ENCODE measurements around the gene ZNF664. TPM values are rescaled to one million over a fixed set of nuclear protein-coding genes. Genes with fewer than 3 reads are reported as not detected.

The ZNF664 gene
- total RNA-seq, 1 experiment from 2014 or later, result 87.6 TPM

DNA sequence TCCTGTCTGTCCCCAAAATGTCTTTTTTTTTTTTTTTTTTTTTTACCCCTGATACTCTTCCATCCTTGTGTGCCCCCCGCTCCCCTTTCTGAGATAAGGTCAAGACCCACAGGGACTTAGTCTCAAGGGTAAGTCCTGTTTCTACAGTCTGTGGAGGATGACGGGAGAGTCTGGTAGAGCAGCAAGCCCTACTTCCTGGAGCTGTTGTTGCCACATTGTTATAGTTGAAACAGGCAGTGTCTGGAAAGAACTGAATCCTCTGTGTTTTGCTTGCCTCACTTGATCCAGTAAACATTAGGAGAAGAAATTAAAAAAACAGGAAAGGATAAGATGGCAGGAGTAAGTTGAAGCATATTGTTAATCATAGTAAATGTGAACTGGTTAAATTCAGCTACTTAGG lies 45.5 kb downstream of the ZNF664 start:
- Histone ChIP-seq H3K9me2 (ENCODE audit: insufficient read depth) (no peaks in the 10 kb centered on the region), H3K4me3 (no peak overlapping the region), H3K9me3 (ENCODE audit: insufficient read depth, low read depth) (no peaks in the 10 kb centered on the region)

DNA sequence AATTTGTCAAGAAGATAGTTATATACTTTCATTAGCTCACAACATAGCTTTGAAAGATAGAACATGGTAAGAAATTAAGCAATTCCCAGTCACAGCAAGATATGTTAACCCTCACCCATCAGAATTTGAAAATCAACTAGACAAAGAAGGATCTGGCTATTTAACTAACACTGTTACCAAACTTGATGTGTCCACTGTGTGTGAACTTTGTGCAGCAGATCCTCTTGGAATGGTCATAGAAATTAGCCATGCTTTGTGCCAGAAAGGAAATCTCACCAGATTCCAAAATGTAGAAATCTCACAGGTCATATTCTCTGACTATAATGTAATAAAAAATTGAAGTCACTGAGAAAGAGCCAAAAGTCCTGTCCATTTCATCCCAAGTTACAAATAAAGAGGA lies 46.1 kb downstream of the ZNF664 start:
- H3K27ac ChIP-seq, result no peak overlapping the region
- peaks cover 4% of the 10 kb centered on the region; the same call in 1 of the 2 replicates for H3F3A ChIP-seq (ENCODE audit: insufficient read depth, low read depth)
- no peaks in the 10 kb centered on the region for H3K36me3 ChIP-seq (ENCODE audit: low read depth)
- intact Hi-C loops (cut with micrococcal nuclease; ENCODE audit: unreplicated experiment), result no loop called here
- BruUV-seq (replicated peaks), result no TSS peak
- H3K4me3 ChIP-seq, result no peak overlapping the region
- H4K20me1 ChIP-seq (ENCODE audit: insufficient read depth), result no peaks in the 10 kb centered on the region
- H3K4me2 ChIP-seq, result no peak overlapping the region
- TF ChIP-seq, protein P1, sequence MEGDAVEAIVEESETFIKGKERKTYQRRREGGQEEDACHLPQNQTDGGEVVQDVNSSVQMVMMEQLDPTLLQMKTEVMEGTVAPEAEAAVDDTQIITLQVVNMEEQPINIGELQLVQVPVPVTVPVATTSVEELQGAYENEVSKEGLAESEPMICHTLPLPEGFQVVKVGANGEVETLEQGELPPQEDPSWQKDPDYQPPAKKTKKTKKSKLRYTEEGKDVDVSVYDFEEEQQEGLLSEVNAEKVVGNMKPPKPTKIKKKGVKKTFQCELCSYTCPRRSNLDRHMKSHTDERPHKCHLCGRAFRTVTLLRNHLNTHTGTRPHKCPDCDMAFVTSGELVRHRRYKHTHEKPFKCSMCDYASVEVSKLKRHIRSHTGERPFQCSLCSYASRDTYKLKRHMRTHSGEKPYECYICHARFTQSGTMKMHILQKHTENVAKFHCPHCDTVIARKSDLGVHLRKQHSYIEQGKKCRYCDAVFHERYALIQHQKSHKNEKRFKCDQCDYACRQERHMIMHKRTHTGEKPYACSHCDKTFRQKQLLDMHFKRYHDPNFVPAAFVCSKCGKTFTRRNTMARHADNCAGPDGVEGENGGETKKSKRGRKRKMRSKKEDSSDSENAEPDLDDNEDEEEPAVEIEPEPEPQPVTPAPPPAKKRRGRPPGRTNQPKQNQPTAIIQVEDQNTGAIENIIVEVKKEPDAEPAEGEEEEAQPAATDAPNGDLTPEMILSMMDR (conservative IDR thresholded peaks at IDR 0.05), result no peak
- no peak for TF ChIP-seq EZH2 (IDR thresholded peaks at IDR 0.05; ENCODE audit: low read depth)
- CTCF ChIA-PET, result no interaction called here
- no peaks in the 10 kb centered on the region for H3K9me2 ChIP-seq (ENCODE audit: insufficient read depth)
- H3K79me2 ChIP-seq (ENCODE audit: low read depth), result no peaks in the 10 kb centered on the region
- no peak for DNase-seq
- no peaks in the 10 kb centered on the region for H3K27me3 ChIP-seq (ENCODE audit: insufficient read depth, low read depth)
- peaks cover 5% of the 10 kb centered on the region for H3K4me1 ChIP-seq (replicated peaks; ENCODE audit: insufficient read depth)
- POLR2A ChIA-PET (ENCODE audit: unreplicated experiment), result no interaction called here
- no peak overlapping the region for H2AFZ ChIP-seq
- no peaks in the 10 kb centered on the region for H3K9me3 ChIP-seq (ENCODE audit: insufficient read depth, low read depth)

More for the DNA sequence above, 45.5 kb downstream of the ZNF664 start:
- no peak overlapping the region for H2AFZ ChIP-seq
- H3K4me1 ChIP-seq (replicated peaks; ENCODE audit: insufficient read depth), result no peaks in the 10 kb centered on the region
- TF ChIP-seq, protein P1 (conservative IDR thresholded peaks at IDR 0.05), result no peak
- no peak for TF ChIP-seq EZH2 (IDR thresholded peaks at IDR 0.05; ENCODE audit: low read depth)
- POLR2A ChIA-PET (ENCODE audit: unreplicated experiment), result no interaction called here
- CTCF ChIA-PET, result no interaction called here
- no peaks in the 10 kb centered on the region for H4K20me1 ChIP-seq (ENCODE audit: insufficient read depth)
- H3F3A ChIP-seq (ENCODE audit: insufficient read depth, low read depth), result no peaks in the 10 kb centered on the region
- intact Hi-C loops (cut with micrococcal nuclease; ENCODE audit: unreplicated experiment), result no loop called here
- no peaks in the 10 kb centered on the region for H3K36me3 ChIP-seq (ENCODE audit: low read depth)
- DNase-seq, result no peak
- H3K4me2 ChIP-seq, result no peak overlapping the region
- no TSS peak for BruUV-seq (replicated peaks)
- H3K79me2 ChIP-seq (ENCODE audit: low read depth), result no peaks in the 10 kb centered on the region
- no peak overlapping the region for H3K27ac ChIP-seq
- no peaks in the 10 kb centered on the region for H3K27me3 ChIP-seq (ENCODE audit: insufficient read depth, low read depth)

DNA sequence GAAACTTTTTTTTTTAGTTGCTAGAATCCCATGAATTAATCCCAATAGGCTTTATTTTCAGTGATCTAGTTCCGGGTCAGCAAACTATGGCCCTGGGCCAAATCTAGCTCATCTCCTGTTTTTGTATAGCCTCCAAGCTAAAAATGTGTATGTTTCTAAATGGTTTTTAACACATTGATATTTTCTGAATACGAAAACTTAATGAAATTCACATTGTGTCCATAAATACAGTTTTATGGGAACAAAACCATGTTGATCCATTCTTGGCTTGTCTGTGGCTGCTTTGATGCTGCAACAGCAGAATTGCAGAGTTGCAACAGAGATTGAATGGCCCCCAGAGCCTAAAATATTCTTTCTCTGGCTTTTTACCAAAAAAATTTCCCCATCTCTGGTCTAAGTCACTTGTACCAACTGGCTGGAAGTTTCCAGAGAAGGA lies 47.5 kb downstream of the ZNF664 start:
- Histone ChIP-seq H3F3A (ENCODE audit: insufficient read depth, low read depth) (peaks cover 13% of the 10 kb centered on the region; the same call in 1 of the 2 replicates), H3K79me2 (ENCODE audit: low read depth) (no peaks in the 10 kb centered on the region), H3K4me2 (no peak overlapping the region), H3K4me1 (replicated peaks; ENCODE audit: insufficient read depth) (peaks cover 19% of the 10 kb centered on the region), H3K27me3 (ENCODE audit: insufficient read depth, low read depth) (no peaks in the 10 kb centered on the region), H4K20me1 (ENCODE audit: insufficient read depth) (no peaks in the 10 kb centered on the region), H3K9me3 (ENCODE audit: insufficient read depth, low read depth) (no peaks in the 10 kb centered on the region), H3K9me2 (ENCODE audit: insufficient read depth) (no peaks in the 10 kb centered on the region), H2AFZ (no peak overlapping the region), H3K27ac (no peak overlapping the region), H3K36me3 (ENCODE audit: low read depth) (no peaks in the 10 kb centered on the region), H3K4me3 (no peak overlapping the region)
- no peak for TF ChIP-seq EZH2 (IDR thresholded peaks at IDR 0.05; ENCODE audit: low read depth)
- TF ChIP-seq, protein P1 (conservative IDR thresholded peaks at IDR 0.05), result no peak
- intact Hi-C loops (cut with micrococcal nuclease; ENCODE audit: unreplicated experiment), result loop anchor here (5.0 kb wide), 1 partner anchor 113 kb away; no protein-coding TSS in a partner anchor
- POLR2A ChIA-PET (ENCODE audit: unreplicated experiment), result no interaction called here
- CTCF ChIA-PET, result no interaction called here
- no TSS peak for BruUV-seq (replicated peaks)
- no peak for DNase-seq
